ENCODE measurements around the gene FAM174C. TPM values are rescaled to one million over a fixed set of nuclear protein-coding genes. Genes with fewer than 3 reads are reported as not detected.

The FAM174C gene
- total and polyA plus RNA-seq, 10 of the 15 experiments (the other 5 are each of a cell fraction or from before 2014, with no cell fraction given), result 0.89 to 94.6 (median 43.6) TPM

GRCh38 chr19:1269478-1270212 is 5.7 kb upstream of the FAM174C start (continued):
- TF ChIP-seq, protein P1, sequence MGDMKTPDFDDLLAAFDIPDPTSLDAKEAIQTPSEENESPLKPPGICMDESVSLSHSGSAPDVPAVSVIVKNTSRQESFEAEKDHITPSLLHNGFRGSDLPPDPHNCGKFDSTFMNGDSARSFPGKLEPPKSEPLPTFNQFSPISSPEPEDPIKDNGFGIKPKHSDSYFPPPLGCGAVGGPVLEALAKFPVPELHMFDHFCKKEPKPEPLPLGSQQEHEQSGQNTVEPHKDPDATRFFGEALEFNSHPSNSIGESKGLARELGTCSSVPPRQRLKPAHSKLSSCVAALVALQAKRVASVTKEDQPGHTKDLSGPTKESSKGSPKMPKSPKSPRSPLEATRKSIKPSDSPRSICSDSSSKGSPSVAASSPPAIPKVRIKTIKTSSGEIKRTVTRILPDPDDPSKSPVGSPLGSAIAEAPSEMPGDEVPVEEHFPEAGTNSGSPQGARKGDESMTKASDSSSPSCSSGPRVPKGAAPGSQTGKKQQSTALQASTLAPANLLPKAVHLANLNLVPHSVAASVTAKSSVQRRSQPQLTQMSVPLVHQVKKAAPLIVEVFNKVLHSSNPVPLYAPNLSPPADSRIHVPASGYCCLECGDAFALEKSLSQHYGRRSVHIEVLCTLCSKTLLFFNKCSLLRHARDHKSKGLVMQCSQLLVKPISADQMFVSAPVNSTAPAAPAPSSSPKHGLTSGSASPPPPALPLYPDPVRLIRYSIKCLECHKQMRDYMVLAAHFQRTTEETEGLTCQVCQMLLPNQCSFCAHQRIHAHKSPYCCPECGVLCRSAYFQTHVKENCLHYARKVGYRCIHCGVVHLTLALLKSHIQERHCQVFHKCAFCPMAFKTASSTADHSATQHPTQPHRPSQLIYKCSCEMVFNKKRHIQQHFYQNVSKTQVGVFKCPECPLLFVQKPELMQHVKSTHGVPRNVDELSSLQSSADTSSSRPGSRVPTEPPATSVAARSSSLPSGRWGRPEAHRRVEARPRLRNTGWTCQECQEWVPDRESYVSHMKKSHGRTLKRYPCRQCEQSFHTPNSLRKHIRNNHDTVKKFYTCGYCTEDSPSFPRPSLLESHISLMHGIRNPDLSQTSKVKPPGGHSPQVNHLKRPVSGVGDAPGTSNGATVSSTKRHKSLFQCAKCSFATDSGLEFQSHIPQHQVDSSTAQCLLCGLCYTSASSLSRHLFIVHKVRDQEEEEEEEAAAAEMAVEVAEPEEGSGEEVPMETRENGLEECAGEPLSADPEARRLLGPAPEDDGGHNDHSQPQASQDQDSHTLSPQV (IDR thresholded peaks at IDR 0.05), result 0 out of 2 replicates have a peak, but pooled peaks have one; percentile 29
- TF ChIP-seq FOXM1 (IDR thresholded peaks at IDR 0.05; ENCODE audit: low read depth, low read length), result no peak
- peak; percentile 88 for TF ChIP-seq NRF1 (conservative IDR thresholded peaks at IDR 0.05; ENCODE audit: low read depth, low read length)
- TF ChIP-seq STAT1 (conservative IDR thresholded peaks at IDR 0.05), result 0 out of 2 replicates have a peak, but pooled peaks have one; percentile 72
- TF ChIP-seq NBN (IDR thresholded peaks at IDR 0.05), result 0 out of 2 replicates have a peak, but pooled peaks have one; percentile 22
- no peak for TF ChIP-seq SIX5 (IDR thresholded peaks at IDR 0.05; ENCODE audit: low read depth, low read length, severe bottlenecking)
- no peak for TF ChIP-seq ZNF622 (IDR thresholded peaks at IDR 0.05)
- TF ChIP-seq SP1 (IDR thresholded peaks at IDR 0.05; ENCODE audit: low read depth, low read length), result no peak
- TF ChIP-seq ZNF24 (IDR thresholded peaks at IDR 0.05), result no peak
- no peak for TF ChIP-seq RBBP5 (conservative IDR thresholded peaks at IDR 0.05)
- TF ChIP-seq RCOR1 (conservative IDR thresholded peaks at IDR 0.05; ENCODE audit: low read depth, low read length), result no peak
- TF ChIP-seq CHD4 (IDR thresholded peaks at IDR 0.05), result no peak
- TF ChIP-seq MEF2A (IDR thresholded peaks at IDR 0.05; ENCODE audit: insufficient read depth, low read depth, low read length), result no peak
- TF ChIP-seq, protein P2, sequence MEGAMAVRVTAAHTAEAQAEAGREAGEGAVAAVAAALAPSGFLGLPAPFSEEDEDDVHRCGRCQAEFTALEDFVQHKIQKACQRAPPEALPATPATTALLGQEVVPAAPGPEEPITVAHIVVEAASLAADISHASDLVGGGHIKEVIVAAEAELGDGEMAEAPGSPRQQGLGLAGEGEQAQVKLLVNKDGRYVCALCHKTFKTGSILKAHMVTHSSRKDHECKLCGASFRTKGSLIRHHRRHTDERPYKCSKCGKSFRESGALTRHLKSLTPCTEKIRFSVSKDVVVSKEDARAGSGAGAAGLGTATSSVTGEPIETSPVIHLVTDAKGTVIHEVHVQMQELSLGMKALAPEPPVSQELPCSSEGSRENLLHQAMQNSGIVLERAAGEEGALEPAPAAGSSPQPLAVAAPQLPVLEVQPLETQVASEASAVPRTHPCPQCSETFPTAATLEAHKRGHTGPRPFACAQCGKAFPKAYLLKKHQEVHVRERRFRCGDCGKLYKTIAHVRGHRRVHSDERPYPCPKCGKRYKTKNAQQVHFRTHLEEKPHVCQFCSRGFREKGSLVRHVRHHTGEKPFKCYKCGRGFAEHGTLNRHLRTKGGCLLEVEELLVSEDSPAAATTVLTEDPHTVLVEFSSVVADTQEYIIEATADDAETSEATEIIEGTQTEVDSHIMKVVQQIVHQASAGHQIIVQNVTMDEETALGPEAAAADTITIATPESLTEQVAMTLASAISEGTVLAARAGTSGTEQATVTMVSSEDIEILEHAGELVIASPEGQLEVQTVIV (IDR thresholded peaks at IDR 0.05; ENCODE audit: borderline replicate concordance, partially characterized antibody), result no peak
- TF ChIP-seq, protein P3, sequence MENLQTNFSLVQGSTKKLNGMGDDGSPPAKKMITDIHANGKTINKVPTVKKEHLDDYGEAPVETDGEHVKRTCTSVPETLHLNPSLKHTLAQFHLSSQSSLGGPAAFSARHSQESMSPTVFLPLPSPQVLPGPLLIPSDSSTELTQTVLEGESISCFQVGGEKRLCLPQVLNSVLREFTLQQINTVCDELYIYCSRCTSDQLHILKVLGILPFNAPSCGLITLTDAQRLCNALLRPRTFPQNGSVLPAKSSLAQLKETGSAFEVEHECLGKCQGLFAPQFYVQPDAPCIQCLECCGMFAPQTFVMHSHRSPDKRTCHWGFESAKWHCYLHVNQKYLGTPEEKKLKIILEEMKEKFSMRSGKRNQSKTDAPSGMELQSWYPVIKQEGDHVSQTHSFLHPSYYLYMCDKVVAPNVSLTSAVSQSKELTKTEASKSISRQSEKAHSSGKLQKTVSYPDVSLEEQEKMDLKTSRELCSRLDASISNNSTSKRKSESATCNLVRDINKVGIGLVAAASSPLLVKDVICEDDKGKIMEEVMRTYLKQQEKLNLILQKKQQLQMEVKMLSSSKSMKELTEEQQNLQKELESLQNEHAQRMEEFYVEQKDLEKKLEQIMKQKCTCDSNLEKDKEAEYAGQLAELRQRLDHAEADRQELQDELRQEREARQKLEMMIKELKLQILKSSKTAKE (IDR thresholded peaks at IDR 0.05; ENCODE audit: low read depth, poor library complexity, severe bottlenecking), result no peak
- TF ChIP-seq RB1 (IDR thresholded peaks at IDR 0.05; ENCODE audit: borderline replicate concordance), result peak; percentile 94; the same call in 1 of the 2 replicates
- TF ChIP-seq FOS (IDR thresholded peaks at IDR 0.05; ENCODE audit: borderline replicate concordance, extremely low read depth, insufficient read length), result no peak
- TF ChIP-seq JUNB (IDR thresholded peaks at IDR 0.05), result no peak
- no peak for TF ChIP-seq SPI1 (IDR thresholded peaks at IDR 0.05; ENCODE audit: borderline replicate concordance, insufficient read depth, low read depth, low read length)

Data from GM12878 (cell line).